Right ventricle myocardium inferior (tissue), 1 donor: ENCODE results near the gene ANKHD1. TPM values are rescaled to one million over a fixed set of nuclear protein-coding genes. Genes with fewer than 3 reads are reported as not detected.
A peak's percentile ranks its signal among the peaks of the same experiment; 100 is the strongest.

Experiments
- ATAC-seq: fragments of 200-7000 bp; cut with Tn5 transposase; one replicate; pipeline ENCODE4 v1.9.1; 2020; ENCODE audit warnings: mild to moderate bottlenecking, moderate library complexity
- DNase-seq: peaks from one replicate; pipeline ENCODE4 v3.0.0; 2021; ENCODE audit errors: missing footprints
- intact Hi-C: fragments of 100-400 bp; cut with DNase I; formaldehyde crosslinking; loops from one replicate; pipeline ENCODE4 v1.11.0; 2022
- long read RNA-seq: library from polyadenylated mRNA; unstranded; transcript quantifications from one replicate; pipeline ENCODE4 v2.0.0, GENCODE V29; 2021
- total RNA-seq: library from RNA; stranded (reverse); fragmentation: NEBNext Ultra II Directional; extraction: Animal tissue kit (Norgen Biotek cat#: 25700); gene quantifications from one replicate; pipeline ENCODE4 v1.2.1, GENCODE V29; 2021
- donor health status: DM: no; HTN: yes; CAD: no; lungs with severe emphysema.

ANKHD1 gene
- total RNA-seq: 57.2 TPM
- long read RNA-seq, partial matches to known transcripts: 12 of 29 reads
- long read RNA-seq, other reads (novel, unspliced or antisense): 12 of 29 reads

- DNase-seq: peak; percentile 99
- intact Hi-C loops: loop anchor here (2.0 to 5.0 kb wide), 4 partner anchors 146 to 291 kb away; partner anchors contain the start of genes APBB3, EIF4EBP3, HARS1 and HARS2
- ATAC-seq: peak; percentile 95
Observed at GRCh38 chr5:140401362-140402257, at the start of gene ANKHD1. TSS of gene ANKHD1 (plus strand) at chr5:140401833. CDS start at chr5:140401968, 135 bp downstream.

GRCh38 chr5:140355546-140355945, 46.1 kb upstream of the ANKHD1 start:
- intact Hi-C loops: no loop called here
- no peak for ATAC-seq
- no peak for DNase-seq

GRCh38 chr5:140356853-140357725, 44.5 kb upstream of the ANKHD1 start:
- intact Hi-C loops: no loop called here
- peak; percentile 7 for ATAC-seq
- no peak for DNase-seq

GRCh38 chr5:140357726-140358093, 43.9 kb upstream of the ANKHD1 start:
- peak; percentile 93 for ATAC-seq
- peak; percentile 92 for DNase-seq
- intact Hi-C loops: no loop called here

- intact Hi-C loops: no loop called here
- ATAC-seq: no peak
- DNase-seq: no peak
Observed at GRCh38 chr5:140358738-140359310, 42.8 kb upstream of the ANKHD1 start.

- ATAC-seq (no peak), DNase-seq (no peak)
- intact Hi-C loops: no loop called here
Observed at GRCh38 chr5:140360101-140360500, 41.5 kb upstream of the ANKHD1 start, which contains the start of gene SLC4A9. TSS of gene SLC4A9 (plus strand) at chr5:140360194. CDS start at chr5:140360237, 43 bp downstream.

GRCh38 chr5:140360681-140361479, 40.8 kb upstream of the ANKHD1 start:
- no peak for ATAC-seq
- DNase-seq: no peak
- intact Hi-C loops: no loop called here

- DNase-seq: no peak
- intact Hi-C loops: no loop called here
- ATAC-seq: no peak
Observed at GRCh38 chr5:140361901-140362300, 39.7 kb upstream of the ANKHD1 start.

GRCh38 chr5:140362311-140362710, 39.3 kb upstream of the ANKHD1 start:
- ATAC-seq: no peak
- intact Hi-C loops: no loop called here

GRCh38 chr5:140362875-140363630, 38.6 kb upstream of the ANKHD1 start:
- peak; percentile 92 for DNase-seq
- intact Hi-C loops: no loop called here
- ATAC-seq: peak; percentile 57

More at GRCh38 chr5:140362311-140362710, 39.3 kb upstream of the ANKHD1 start:
- no peak for DNase-seq

GRCh38 chr5:140363631-140364471, 37.8 kb upstream of the ANKHD1 start:
- intact Hi-C loops: no loop called here
- DNase-seq (no peak), ATAC-seq (no peak)

GRCh38 chr5:140364472-140364765, 37.2 kb upstream of the ANKHD1 start:
- DNase-seq (no peak), ATAC-seq (no peak)
- intact Hi-C loops: no loop called here

GRCh38 chr5:140365282-140365681, 36.4 kb upstream of the ANKHD1 start:
- no peak for ATAC-seq
- intact Hi-C loops: no loop called here
- DNase-seq: no peak

- DNase-seq (no peak), ATAC-seq (no peak)
- intact Hi-C loops: no loop called here
Observed at GRCh38 chr5:140365941-140366340, 35.7 kb upstream of the ANKHD1 start.

- ATAC-seq (no peak), DNase-seq (no peak)
- intact Hi-C loops: no loop called here
Observed at GRCh38 chr5:140366589-140367255, 34.9 kb upstream of the ANKHD1 start.

- no peak for DNase-seq
- intact Hi-C loops: no loop called here
- ATAC-seq: no peak
Observed at GRCh38 chr5:140367256-140368013, 34.2 kb upstream of the ANKHD1 start.
